ENCODE data around the gene AURKA. TPM values are rescaled to one million over a fixed set of nuclear protein-coding genes. Genes with fewer than 3 reads are reported as not detected.

The AURKA gene
- total and polyA plus RNA-seq, 4 donors = 0.88 to 41.6 (median 2.7) TPM

DNA sequence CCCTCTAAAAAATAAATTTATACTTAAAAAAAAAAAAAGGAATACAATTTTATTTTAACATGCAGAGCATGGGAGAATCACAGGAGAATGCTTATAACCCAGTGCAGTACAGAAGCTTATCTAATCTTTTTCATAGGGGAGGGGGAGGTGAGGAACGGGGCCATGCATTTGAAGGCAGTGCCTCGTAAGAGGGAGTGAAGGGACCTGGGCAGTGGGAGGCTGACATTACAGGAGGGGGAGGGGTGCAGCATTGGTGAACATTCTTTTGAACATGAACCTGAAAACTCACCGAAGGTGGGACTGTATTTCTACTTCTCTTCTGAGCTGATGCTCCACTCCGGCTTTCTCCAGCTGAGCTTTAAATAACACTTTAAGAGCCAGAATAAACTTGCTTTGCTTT lies 9.3 kb downstream of the AURKA start:
- Histone ChIP-seq H3K36me3 (ENCODE audit: control insufficient read depth in 4 of 4, insufficient read depth in 3 of 4, low read depth in 1 of 4, low read length in 3 of 4) (peaks cover 0 to 6% (median 1%) of the 10 kb centered on the region in 4 donors), H3K4me3 (ENCODE audit: low read depth in 1 of 3, low read length in 3 of 3) (no peak overlapping the region), H3K9me3 (ENCODE audit: control insufficient read depth in 4 of 4, low read length in 3 of 4) (no peaks in the 10 kb centered on the region), H3K27me3 (ENCODE audit: control insufficient read depth in 4 of 4, insufficient read depth in 4 of 4, low read length in 3 of 4) (no peaks in the 10 kb centered on the region), H3K4me1 (ENCODE audit: control insufficient read depth in 4 of 4, insufficient read depth in 4 of 4, low read length in 3 of 4) (no peaks in the 10 kb centered on the region), H3K27ac (ENCODE audit: low read depth in 1 of 2, low read length in 2 of 2) (no peak overlapping the region), H3K9ac (ENCODE audit: low read depth in 1 of 2, low read length in 2 of 2) (no peak overlapping the region)
- TF ChIP-seq HNF4A (conservative IDR thresholded peaks at IDR 0.05) (no peak), GABPA (IDR thresholded peaks at IDR 0.05 in 1 of 2, conservative IDR thresholded peaks at IDR 0.05 in 1 of 2) (no peak), HNF4G (IDR thresholded peaks at IDR 0.05) (no peak)
- DNase-seq (ENCODE audit: low spot score) = no peak
- 83% methylated on average over 4 of the region's 4 CpGs for WGBS

DNA sequence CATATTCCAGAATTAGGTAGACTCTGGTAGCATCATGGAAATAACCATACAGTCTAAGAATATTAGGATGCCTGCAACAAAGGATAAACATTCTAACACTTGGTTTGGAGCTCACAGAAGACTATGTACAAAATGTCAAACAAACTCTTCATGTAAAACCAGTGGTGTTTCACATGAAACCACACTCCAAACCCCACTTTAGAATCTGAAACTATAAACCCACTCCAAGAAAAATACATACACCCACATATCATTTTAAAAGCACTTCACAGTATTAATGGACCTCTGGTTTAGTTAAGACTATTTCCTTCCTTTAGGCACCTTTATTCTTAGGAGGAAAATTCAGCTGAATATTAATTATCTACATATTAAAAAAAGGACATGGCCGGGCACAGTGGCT lies 10.5 kb downstream of the AURKA start:
- Histone ChIP-seq H3K9ac (ENCODE audit: low read depth in 1 of 2, low read length in 2 of 2) (no peak overlapping the region), H3K9me3 (ENCODE audit: control insufficient read depth in 4 of 4, low read length in 3 of 4) (no peaks in the 10 kb centered on the region), H3K27me3 (ENCODE audit: control insufficient read depth in 4 of 4, insufficient read depth in 4 of 4, low read length in 3 of 4) (no peaks in the 10 kb centered on the region), H3K36me3 (ENCODE audit: control insufficient read depth in 4 of 4, insufficient read depth in 3 of 4, low read depth in 1 of 4, low read length in 3 of 4) (peaks cover 0 to 6% (median 1%) of the 10 kb centered on the region in 4 donors), H3K4me3 (ENCODE audit: low read depth in 1 of 3, low read length in 3 of 3) (no peak overlapping the region), H3K27ac (ENCODE audit: low read depth in 1 of 2, low read length in 2 of 2) (no peak overlapping the region), H3K4me1 (ENCODE audit: control insufficient read depth in 4 of 4, insufficient read depth in 4 of 4, low read length in 3 of 4) (no peaks in the 10 kb centered on the region)
- DNase-seq (ENCODE audit: low spot score) = no peak
- 97% methylated on average over 1 of the region's 1 CpG for WGBS
- TF ChIP-seq HNF4G (IDR thresholded peaks at IDR 0.05) (no peak), YY1 (IDR thresholded peaks at IDR 0.05) (no peak), GABPA (IDR thresholded peaks at IDR 0.05 in 1 of 2, conservative IDR thresholded peaks at IDR 0.05 in 1 of 2) (no peak), NR2F2 (IDR thresholded peaks at IDR 0.05) (no peak), RXRA (IDR thresholded peaks at IDR 0.05) (no peak), JUND (IDR thresholded peaks at IDR 0.05) (no peak), SP1 (IDR thresholded peaks at IDR 0.05) (no peak)

DNA sequence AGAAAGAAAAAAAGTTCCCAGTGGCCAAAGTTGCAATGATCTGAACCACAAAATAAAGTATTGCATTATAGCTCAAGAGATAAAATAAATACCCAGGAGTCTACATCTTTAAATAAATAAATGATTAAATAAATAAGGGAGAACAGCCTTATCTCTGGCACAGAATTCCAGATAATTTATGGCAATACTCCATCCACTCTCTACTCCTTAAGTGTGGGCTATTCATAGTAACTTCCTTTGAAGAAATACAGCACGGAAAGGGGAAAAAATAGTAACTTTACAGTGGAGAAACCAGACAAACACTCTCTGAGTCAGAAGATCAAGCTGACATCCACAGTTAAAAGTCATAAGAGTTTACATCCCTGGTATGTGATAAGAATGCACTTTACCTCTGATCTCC lies 11.6 kb downstream of the AURKA start:
- TF ChIP-seq JUND (IDR thresholded peaks at IDR 0.05) = no peak
- no peak for TF ChIP-seq YY1 (IDR thresholded peaks at IDR 0.05)
- TF ChIP-seq, protein P1, sequence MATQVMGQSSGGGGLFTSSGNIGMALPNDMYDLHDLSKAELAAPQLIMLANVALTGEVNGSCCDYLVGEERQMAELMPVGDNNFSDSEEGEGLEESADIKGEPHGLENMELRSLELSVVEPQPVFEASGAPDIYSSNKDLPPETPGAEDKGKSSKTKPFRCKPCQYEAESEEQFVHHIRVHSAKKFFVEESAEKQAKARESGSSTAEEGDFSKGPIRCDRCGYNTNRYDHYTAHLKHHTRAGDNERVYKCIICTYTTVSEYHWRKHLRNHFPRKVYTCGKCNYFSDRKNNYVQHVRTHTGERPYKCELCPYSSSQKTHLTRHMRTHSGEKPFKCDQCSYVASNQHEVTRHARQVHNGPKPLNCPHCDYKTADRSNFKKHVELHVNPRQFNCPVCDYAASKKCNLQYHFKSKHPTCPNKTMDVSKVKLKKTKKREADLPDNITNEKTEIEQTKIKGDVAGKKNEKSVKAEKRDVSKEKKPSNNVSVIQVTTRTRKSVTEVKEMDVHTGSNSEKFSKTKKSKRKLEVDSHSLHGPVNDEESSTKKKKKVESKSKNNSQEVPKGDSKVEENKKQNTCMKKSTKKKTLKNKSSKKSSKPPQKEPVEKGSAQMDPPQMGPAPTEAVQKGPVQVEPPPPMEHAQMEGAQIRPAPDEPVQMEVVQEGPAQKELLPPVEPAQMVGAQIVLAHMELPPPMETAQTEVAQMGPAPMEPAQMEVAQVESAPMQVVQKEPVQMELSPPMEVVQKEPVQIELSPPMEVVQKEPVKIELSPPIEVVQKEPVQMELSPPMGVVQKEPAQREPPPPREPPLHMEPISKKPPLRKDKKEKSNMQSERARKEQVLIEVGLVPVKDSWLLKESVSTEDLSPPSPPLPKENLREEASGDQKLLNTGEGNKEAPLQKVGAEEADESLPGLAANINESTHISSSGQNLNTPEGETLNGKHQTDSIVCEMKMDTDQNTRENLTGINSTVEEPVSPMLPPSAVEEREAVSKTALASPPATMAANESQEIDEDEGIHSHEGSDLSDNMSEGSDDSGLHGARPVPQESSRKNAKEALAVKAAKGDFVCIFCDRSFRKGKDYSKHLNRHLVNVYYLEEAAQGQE (IDR thresholded peaks at IDR 0.05) = no peak
- TF ChIP-seq HNF4A (conservative IDR thresholded peaks at IDR 0.05) = no peak
- no peak for TF ChIP-seq GABPA (IDR thresholded peaks at IDR 0.05 in 1 of 2, conservative IDR thresholded peaks at IDR 0.05 in 1 of 2)
- TF ChIP-seq RAD21 (IDR thresholded peaks at IDR 0.05) = no peak
- TF ChIP-seq FOXA1 (IDR thresholded peaks at IDR 0.05) = no peak
- H3K9me3 ChIP-seq (ENCODE audit: control insufficient read depth in 4 of 4, low read length in 3 of 4) = no peaks in the 10 kb centered on the region
- no peak overlapping the region for H3K27ac ChIP-seq (ENCODE audit: low read depth in 1 of 2, low read length in 2 of 2)
- no peak overlapping the region for H3K4me3 ChIP-seq (ENCODE audit: low read depth in 1 of 3, low read length in 3 of 3)
- H3K4me1 ChIP-seq (ENCODE audit: control insufficient read depth in 4 of 4, insufficient read depth in 4 of 4, low read length in 3 of 4) = no peaks in the 10 kb centered on the region
- no peak for DNase-seq (ENCODE audit: low spot score)
- no peaks in the 10 kb centered on the region for H3K36me3 ChIP-seq (ENCODE audit: control insufficient read depth in 4 of 4, insufficient read depth in 3 of 4, low read depth in 1 of 4, low read length in 3 of 4)
- WGBS = 67% methylated on average over 1 of the region's 1 CpG
- H3K9ac ChIP-seq (ENCODE audit: low read depth in 1 of 2, low read length in 2 of 2) = no peak overlapping the region
- no peaks in the 10 kb centered on the region for H3K27me3 ChIP-seq (ENCODE audit: control insufficient read depth in 4 of 4, insufficient read depth in 4 of 4, low read length in 3 of 4)

DNA sequence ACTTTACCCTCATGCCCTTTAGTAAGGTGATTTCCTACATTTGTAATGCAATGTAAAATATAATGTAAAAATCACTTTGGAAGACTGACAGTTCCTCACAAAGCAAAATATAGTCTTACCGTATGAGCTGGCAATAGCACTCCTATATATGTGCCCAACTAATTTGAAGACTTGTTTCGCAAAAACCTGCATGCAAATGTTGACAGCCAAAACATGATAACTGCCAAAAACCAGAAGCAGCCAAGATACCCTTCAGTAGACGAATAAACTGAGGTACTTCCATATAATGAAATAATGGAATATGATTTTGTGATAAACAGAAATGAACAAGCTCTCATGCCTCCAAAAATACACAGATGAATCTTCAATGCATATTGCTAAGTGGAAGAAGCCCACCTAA lies 13.6 kb downstream of the AURKA start:
- no peak for DNase-seq (ENCODE audit: low spot score)
- no peaks in the 10 kb centered on the region for H3K36me3 ChIP-seq (ENCODE audit: control insufficient read depth in 4 of 4, insufficient read depth in 3 of 4, low read depth in 1 of 4, low read length in 3 of 4)
- no peak overlapping the region for H3K27ac ChIP-seq (ENCODE audit: low read depth in 1 of 2, low read length in 2 of 2)
- no peaks in the 10 kb centered on the region for H3K4me1 ChIP-seq (ENCODE audit: control insufficient read depth in 4 of 4, insufficient read depth in 4 of 4, low read length in 3 of 4)
- H3K4me3 ChIP-seq (ENCODE audit: low read depth in 1 of 3, low read length in 3 of 3) = no peak overlapping the region
- no peaks in the 10 kb centered on the region for H3K27me3 ChIP-seq (ENCODE audit: control insufficient read depth in 4 of 4, insufficient read depth in 4 of 4, low read length in 3 of 4)
- no peaks in the 10 kb centered on the region for H3K9me3 ChIP-seq (ENCODE audit: control insufficient read depth in 4 of 4, low read length in 3 of 4)
- WGBS = 95% methylated on average over 3 of the region's 3 CpGs
- no peak overlapping the region for H3K9ac ChIP-seq (ENCODE audit: low read depth in 1 of 2, low read length in 2 of 2)
- TF ChIP-seq RAD21 (IDR thresholded peaks at IDR 0.05) = no peak
- TF ChIP-seq SP1 (IDR thresholded peaks at IDR 0.05) = no peak
- TF ChIP-seq, protein P2, sequence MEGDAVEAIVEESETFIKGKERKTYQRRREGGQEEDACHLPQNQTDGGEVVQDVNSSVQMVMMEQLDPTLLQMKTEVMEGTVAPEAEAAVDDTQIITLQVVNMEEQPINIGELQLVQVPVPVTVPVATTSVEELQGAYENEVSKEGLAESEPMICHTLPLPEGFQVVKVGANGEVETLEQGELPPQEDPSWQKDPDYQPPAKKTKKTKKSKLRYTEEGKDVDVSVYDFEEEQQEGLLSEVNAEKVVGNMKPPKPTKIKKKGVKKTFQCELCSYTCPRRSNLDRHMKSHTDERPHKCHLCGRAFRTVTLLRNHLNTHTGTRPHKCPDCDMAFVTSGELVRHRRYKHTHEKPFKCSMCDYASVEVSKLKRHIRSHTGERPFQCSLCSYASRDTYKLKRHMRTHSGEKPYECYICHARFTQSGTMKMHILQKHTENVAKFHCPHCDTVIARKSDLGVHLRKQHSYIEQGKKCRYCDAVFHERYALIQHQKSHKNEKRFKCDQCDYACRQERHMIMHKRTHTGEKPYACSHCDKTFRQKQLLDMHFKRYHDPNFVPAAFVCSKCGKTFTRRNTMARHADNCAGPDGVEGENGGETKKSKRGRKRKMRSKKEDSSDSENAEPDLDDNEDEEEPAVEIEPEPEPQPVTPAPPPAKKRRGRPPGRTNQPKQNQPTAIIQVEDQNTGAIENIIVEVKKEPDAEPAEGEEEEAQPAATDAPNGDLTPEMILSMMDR (IDR thresholded peaks at IDR 0.05; ENCODE audit: low read depth, low read length, missing input control) = no peak
- TF ChIP-seq TAF1 (conservative IDR thresholded peaks at IDR 0.05) = no peak
- TF ChIP-seq HNF4G (IDR thresholded peaks at IDR 0.05) = no peak
- TF ChIP-seq, protein P3, sequence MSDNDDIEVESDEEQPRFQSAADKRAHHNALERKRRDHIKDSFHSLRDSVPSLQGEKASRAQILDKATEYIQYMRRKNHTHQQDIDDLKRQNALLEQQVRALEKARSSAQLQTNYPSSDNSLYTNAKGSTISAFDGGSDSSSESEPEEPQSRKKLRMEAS (IDR thresholded peaks at IDR 0.05) = no peak
- TF ChIP-seq, protein P1 (IDR thresholded peaks at IDR 0.05) = no peak

All from liver (tissue), 9 donors.